Kidney (tissue), 14 donors: ENCODE data around the gene TAGAP. TPM values are rescaled to one million over a fixed set of nuclear protein-coding genes. Genes with fewer than 3 reads are reported as not detected.
A peak's percentile ranks its signal among the peaks of the same experiment; 100 is the strongest.

Experiments
- DNase-seq, 5 donors: peaks; one replicate each; pipeline ENCODE4 v3.0.0-alpha.2; 2013 to 2020
- FAIRE-seq: peaks from 2 replicates; lab custom pipeline; 2012; peaks lifted over from hg19 to GRCh38; lab: Jason Lieb, UNC
- H3K27ac ChIP-seq, 2 donors: one replicate each; pipeline ENCODE4 v1.7.0; 2013; ENCODE audit warnings: low read depth in 2 of 2, low read length in 2 of 2, inconsistent platforms in 1 of 2
- H3K27me3 ChIP-seq: one replicate; pipeline ENCODE4 v1.7.1; 2013; ENCODE audit warnings: low read length, inconsistent platforms; ENCODE audit not compliant: control insufficient read depth, insufficient read depth
- H3K36me3 ChIP-seq, 3 donors: one replicate each; pipeline versions ENCODE4 v1.7.0 to v1.7.1; 2013; ENCODE audit warnings: low read length in 3 of 3, control low read depth in 1 of 3, inconsistent platforms in 1 of 3; ENCODE audit not compliant: insufficient read depth in 3 of 3, control insufficient read depth in 2 of 3
- H3K4me1 ChIP-seq, 3 donors: one replicate each; pipeline versions ENCODE4 v1.7.0 to v1.7.1; 2013; ENCODE audit warnings: low read length in 3 of 3, inconsistent platforms in 1 of 3, low read depth in 1 of 3; ENCODE audit not compliant: control insufficient read depth in 2 of 3, insufficient read depth in 2 of 3
- H3K4me3 ChIP-seq, 3 donors: one replicate each; pipeline versions ENCODE4 v1.7.0 to v1.8.1; 2013; ENCODE audit warnings: low read length in 3 of 3, control low read depth in 1 of 3, inconsistent platforms in 1 of 3
- H3K9ac ChIP-seq, 3 donors: one replicate each; pipeline versions ENCODE4 v1.7.0 to v1.7.1; 2013; ENCODE audit warnings: low read length in 3 of 3, control low read depth in 1 of 3, inconsistent platforms in 1 of 3
- H3K9me3 ChIP-seq, 3 donors: one replicate each; pipeline versions ENCODE4 v1.7.0 to v1.7.1; 2013; ENCODE audit warnings: low read length in 3 of 3, control low read depth in 1 of 3, inconsistent platforms in 1 of 3; ENCODE audit not compliant: control insufficient read depth in 2 of 3, insufficient read depth in 1 of 3
- intact Hi-C: fragments of 100-400 bp; cut with DNase I; formaldehyde crosslinking; loops from one replicate; pipeline ENCODE4 v1.11.1; 2022
- polyA plus RNA-seq: library from polyadenylated mRNA; stranded (reverse); fragments of 350-450 nt; fragmentation: Illumina TruSeq; extraction: RNeasy Lipid Tissue Mini Kit (QIAGEN cat#74804); gene quantifications from one replicate; pipeline ENCODE4 v1.2.3, GENCODE V29; 2014; ENCODE audit warnings: low read depth, low replicate concordance; ENCODE audit not compliant: insufficient read depth
- total RNA-seq: library from RNA; stranded (reverse); fragmentation: NEBNext Ultra II Directional; extraction: Animal tissue kit (Norgen Biotek cat#: 25700); gene quantifications from one replicate; pipeline ENCODE4 v1.2.1, GENCODE V29; 2021
- TF ChIP-seq, protein P1 (sequence below): IDR thresholded peaks from 3 replicates; pipeline ENCODE4 v1.5.1; 2012; ENCODE audit warnings: mild to moderate bottlenecking, moderate library complexity, borderline replicate concordance; ENCODE audit not compliant: insufficient read depth; ENCODE audit errors: extremely low read depth
- donor health status: control.
- donor health status: control.
- donor health status: control.
- donor health status: control.
- donor health status: control.
- donor health status: DM: yes; HTN: yes; CAD: no.
- donor health status: Normal renal cell carcinoma (clear cell type).

The TAGAP gene
- total and polyA plus RNA-seq, 2 donors from 2014 or later, result 0.45 to 8.8 TPM

DNA sequence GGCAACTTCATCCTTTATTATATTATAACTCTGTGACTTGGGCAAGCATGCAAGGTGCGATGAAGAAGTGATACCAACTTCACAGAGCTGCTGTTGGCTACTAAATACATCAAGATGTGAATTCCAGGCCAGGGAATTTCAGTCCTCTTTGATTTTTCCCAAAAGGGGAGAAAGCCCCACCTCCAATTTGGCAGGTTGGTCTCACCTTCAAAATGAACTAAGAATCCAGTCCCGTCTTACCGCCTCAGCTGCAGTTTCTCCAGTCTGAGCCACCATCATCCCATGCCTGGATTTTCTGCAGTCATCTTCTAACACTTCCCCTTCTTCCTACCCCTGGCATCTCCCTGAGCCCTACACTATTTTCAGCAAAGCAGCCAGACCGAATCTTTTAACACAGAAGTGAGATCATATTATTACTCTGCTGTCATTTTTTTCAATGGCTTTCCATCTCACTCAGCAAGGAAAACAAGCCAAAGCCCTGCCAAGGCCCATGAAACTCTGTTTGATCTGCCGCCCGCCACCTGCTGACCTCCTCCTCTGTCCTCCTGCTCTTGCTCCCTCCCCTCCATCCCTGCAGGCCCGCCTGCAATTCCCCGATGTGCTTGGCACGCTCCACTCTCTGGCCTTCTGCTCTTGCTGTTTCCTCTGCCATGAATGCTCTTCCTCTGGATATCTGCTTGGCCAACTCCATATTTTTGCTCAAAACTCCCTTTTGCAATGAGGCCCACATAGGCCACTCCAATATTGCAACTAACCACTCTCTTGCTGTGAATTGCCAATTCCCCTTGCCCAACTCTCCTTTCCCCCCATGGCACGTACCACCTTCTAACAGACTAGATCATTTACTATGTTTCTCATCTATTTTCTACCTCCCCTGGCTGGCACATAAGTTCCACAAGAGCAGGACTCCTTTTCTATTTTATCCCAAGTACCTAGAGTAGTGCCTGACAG, 46.0 kb upstream of the TAGAP start:
- Histone ChIP-seq H3K36me3 (no peaks in the 10 kb centered on the region), H3K27me3 (no peaks in the 10 kb centered on the region), H3K4me1 (no peaks in the 10 kb centered on the region), H3K9me3 (no peaks in the 10 kb centered on the region), H3K4me3 (no peak overlapping the region), H3K9ac (no peak overlapping the region), H3K27ac (no peak overlapping the region)
- intact Hi-C loops, result no loop called here
- TF ChIP-seq, protein P1, sequence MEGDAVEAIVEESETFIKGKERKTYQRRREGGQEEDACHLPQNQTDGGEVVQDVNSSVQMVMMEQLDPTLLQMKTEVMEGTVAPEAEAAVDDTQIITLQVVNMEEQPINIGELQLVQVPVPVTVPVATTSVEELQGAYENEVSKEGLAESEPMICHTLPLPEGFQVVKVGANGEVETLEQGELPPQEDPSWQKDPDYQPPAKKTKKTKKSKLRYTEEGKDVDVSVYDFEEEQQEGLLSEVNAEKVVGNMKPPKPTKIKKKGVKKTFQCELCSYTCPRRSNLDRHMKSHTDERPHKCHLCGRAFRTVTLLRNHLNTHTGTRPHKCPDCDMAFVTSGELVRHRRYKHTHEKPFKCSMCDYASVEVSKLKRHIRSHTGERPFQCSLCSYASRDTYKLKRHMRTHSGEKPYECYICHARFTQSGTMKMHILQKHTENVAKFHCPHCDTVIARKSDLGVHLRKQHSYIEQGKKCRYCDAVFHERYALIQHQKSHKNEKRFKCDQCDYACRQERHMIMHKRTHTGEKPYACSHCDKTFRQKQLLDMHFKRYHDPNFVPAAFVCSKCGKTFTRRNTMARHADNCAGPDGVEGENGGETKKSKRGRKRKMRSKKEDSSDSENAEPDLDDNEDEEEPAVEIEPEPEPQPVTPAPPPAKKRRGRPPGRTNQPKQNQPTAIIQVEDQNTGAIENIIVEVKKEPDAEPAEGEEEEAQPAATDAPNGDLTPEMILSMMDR, result no peak
- FAIRE-seq (no peak), DNase-seq (peak in 3 of 5 donors; percentile 56 to 77 (median 63))

DNA sequence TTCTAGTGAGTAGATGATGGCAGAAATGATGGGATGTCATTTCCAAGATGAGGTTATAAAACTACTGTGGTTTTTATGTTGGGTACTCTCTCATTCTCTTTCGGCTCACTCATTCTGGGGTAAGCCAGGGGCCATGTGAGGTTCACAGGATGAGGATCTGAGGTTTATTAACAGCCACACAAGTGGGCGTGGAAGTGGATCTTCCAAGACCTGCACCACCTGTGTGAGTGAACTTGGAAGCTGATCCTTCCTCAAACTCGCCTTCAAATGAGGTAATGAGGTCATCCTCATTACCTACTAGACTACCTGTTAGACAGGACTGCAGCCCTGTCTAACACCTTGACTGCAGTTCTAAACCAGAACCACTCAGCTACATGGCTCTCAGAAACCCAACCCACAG, 45.1 kb upstream of the TAGAP start:
- no peak for DNase-seq
- Histone ChIP-seq H3K4me1 (no peaks in the 10 kb centered on the region), H3K9ac (no peak overlapping the region), H3K9me3 (no peaks in the 10 kb centered on the region), H3K27me3 (no peaks in the 10 kb centered on the region), H3K36me3 (no peaks in the 10 kb centered on the region), H3K4me3 (no peak overlapping the region), H3K27ac (no peak overlapping the region)
- no peak for FAIRE-seq
- TF ChIP-seq, protein P1, result no peak
- intact Hi-C loops, result no loop called here

DNA sequence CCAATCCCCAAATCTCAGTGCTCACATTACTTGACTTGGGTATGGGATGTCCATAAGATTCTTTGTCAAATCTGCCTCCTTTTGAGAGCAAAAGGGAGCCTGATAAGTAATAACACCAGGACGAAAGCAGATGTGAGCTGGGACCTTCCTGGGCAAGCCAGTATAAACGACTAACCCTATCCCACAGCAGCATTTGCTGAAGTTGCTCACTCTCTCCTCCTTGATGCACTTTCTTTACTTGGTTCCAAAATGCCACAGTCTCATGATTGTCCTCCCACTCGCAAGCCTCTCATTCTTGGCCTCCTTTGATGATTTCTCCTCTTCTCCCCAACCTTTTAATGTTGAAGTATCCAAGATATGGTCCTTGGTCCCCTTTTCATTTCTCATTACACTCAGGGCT, 44.7 kb upstream of the TAGAP start:
- H3K9me3 ChIP-seq, result no peaks in the 10 kb centered on the region
- no peak overlapping the region for H3K9ac ChIP-seq
- no peak for DNase-seq
- no peak for FAIRE-seq
- TF ChIP-seq, protein P1, result no peak
- H3K27ac ChIP-seq, result no peak overlapping the region
- intact Hi-C loops, result no loop called here
- H3K4me3 ChIP-seq, result no peak overlapping the region
- H3K27me3 ChIP-seq, result no peaks in the 10 kb centered on the region
- H3K4me1 ChIP-seq, result no peaks in the 10 kb centered on the region
- no peaks in the 10 kb centered on the region for H3K36me3 ChIP-seq
